Testis (tissue), 2 donors: Measurements from ENCODE around the gene CCDC70.

Source experiments
- POLR2A ChIP-seq: fragments of 450-650 bp; IDR thresholded peaks from one replicate; pipeline ENCODE4 v1.6.1; 2017; ENCODE audit warnings: antibody characterized with exemption, mild to moderate bottlenecking, moderate library complexity
- TF ChIP-seq, protein P1 (sequence below), 3 experiments: fragments of 450-650 bp in 2 of 3; fragments of 200-600 bp in 1 of 3; sonication (generic) in 1 of 3; IDR thresholded peaks; one replicate each; pipeline ENCODE4 v1.5.1; 2016 to 2019; ENCODE audit warnings: antibody characterized with exemption in 3 of 3, mild to moderate bottlenecking in 2 of 3, moderate library complexity in 1 of 3

DNA sequence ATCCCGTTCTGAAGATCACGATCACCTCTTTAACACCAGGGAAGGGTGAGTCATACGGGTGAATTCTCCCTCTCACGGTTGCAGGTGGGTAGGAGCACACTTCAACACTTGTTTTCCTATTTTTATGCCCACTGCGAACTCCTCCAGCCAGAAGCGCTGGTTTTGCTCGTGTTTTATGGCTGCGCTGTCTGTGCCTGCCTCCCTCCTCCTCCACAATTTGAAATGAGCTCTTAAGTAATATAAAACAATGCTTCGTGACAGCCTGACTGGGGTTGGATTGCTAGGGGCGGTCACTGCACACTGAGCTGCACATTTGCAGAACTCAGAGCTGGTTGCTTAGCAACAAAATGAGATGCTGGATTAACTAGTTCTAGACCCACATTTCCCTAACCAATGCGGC is 12.9 kb downstream of the CCDC70 start:
- TF ChIP-seq, protein P1, sequence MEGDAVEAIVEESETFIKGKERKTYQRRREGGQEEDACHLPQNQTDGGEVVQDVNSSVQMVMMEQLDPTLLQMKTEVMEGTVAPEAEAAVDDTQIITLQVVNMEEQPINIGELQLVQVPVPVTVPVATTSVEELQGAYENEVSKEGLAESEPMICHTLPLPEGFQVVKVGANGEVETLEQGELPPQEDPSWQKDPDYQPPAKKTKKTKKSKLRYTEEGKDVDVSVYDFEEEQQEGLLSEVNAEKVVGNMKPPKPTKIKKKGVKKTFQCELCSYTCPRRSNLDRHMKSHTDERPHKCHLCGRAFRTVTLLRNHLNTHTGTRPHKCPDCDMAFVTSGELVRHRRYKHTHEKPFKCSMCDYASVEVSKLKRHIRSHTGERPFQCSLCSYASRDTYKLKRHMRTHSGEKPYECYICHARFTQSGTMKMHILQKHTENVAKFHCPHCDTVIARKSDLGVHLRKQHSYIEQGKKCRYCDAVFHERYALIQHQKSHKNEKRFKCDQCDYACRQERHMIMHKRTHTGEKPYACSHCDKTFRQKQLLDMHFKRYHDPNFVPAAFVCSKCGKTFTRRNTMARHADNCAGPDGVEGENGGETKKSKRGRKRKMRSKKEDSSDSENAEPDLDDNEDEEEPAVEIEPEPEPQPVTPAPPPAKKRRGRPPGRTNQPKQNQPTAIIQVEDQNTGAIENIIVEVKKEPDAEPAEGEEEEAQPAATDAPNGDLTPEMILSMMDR (IDR thresholded peaks at IDR 0.05): no peak
- no peak for TF ChIP-seq POLR2A
